ENCODE data around the gene LYSMD1. TPM values are rescaled to one million over a fixed set of nuclear protein-coding genes. Genes with fewer than 3 reads are reported as not detected.

LYSMD1 gene
- total and polyA plus RNA-seq, 2 of the 4 experiments (the other 2 are of a cell fraction): 5.9 to 10.4 TPM

GRCh38 chr1:151134396-151134795, 31.3 kb downstream of the LYSMD1 start:
- no peaks in the 10 kb centered on the region for H3K9me3 ChIP-seq (ENCODE audit: control insufficient read depth, insufficient read depth, low read length)
- H2AFZ ChIP-seq (replicated peaks; ENCODE audit: low read length, poor library complexity): no peak overlapping the region
- ChIA-PET CTCF (no interaction called here), POLR2A (ENCODE audit: unreplicated experiment) (no interaction called here)
- H2BK120ac ChIP-seq (ENCODE audit: low read depth, low read length): no peak overlapping the region
- no peak overlapping the region for H3K4me2 ChIP-seq (ENCODE audit: low read depth, low read length)
- H2AK5ac ChIP-seq (ENCODE audit: low read depth, low read length): no peak overlapping the region
- H3K4ac ChIP-seq (ENCODE audit: low read depth, low read length): no peak overlapping the region
- no peak overlapping the region for H3K27ac ChIP-seq (ENCODE audit: insufficient read depth, low read length)
- no peak overlapping the region for H4K8ac ChIP-seq (ENCODE audit: low read depth in 2 of 2, low read length in 2 of 2)
- H3K79me1 ChIP-seq (ENCODE audit: low read depth in 1 of 2, low read length in 2 of 2): no peaks in the 10 kb centered on the region
- H2BK20ac ChIP-seq (ENCODE audit: low read depth, low read length): no peak overlapping the region
- H2BK5ac ChIP-seq (ENCODE audit: low read depth, low read length, poor library complexity, severe bottlenecking): no peak overlapping the region
- no peaks in the 10 kb centered on the region for H4K20me1 ChIP-seq (ENCODE audit: insufficient read depth, low read length)
- DNase-seq (no peak), ATAC-seq (ENCODE audit: low read depth) (no peak)
- no TSS peak for BruUV-seq (replicated peaks)
- H3K23ac ChIP-seq (ENCODE audit: low read depth, low read length): no peak overlapping the region
- no peak overlapping the region for H3K18ac ChIP-seq (ENCODE audit: low read depth, low read length)
- H3K4me1 ChIP-seq (ENCODE audit: control insufficient read depth, insufficient read depth, low read length): no peaks in the 10 kb centered on the region
- no peak overlapping the region for H4K91ac ChIP-seq (ENCODE audit: insufficient read depth, low read depth, low read length)
- no peak overlapping the region for H4K5ac ChIP-seq (ENCODE audit: low read depth, low read length)
- no peaks in the 10 kb centered on the region for H3K9me1 ChIP-seq (ENCODE audit: insufficient read depth, low read length)
- H3K36me3 ChIP-seq (ENCODE audit: control insufficient read depth, insufficient read depth, low read length): peaks cover 9% of the 10 kb centered on the region; the same call in 1 of the 2 replicates
- no CpG with 5 or more reads among the region's 3 CpGs for WGBS, 2 experiments (ENCODE audit: extremely low coverage in 2 of 2, insufficient read length in 1 of 2)
- intact Hi-C loops (cut with micrococcal nuclease): no loop called here
- peak overlapping the region; percentile 38 for H2AK9ac ChIP-seq (replicated peaks; ENCODE audit: low read depth, low read length, poor library complexity)
- no peak overlapping the region for H3K14ac ChIP-seq (replicated peaks; ENCODE audit: low read depth, low read length)
- H2BK15ac ChIP-seq (ENCODE audit: low read depth, low read length): no peak overlapping the region
- H3K56ac ChIP-seq (ENCODE audit: extremely low read depth, insufficient read depth, low read length): no peak overlapping the region
- in situ Hi-C loops (cut with MboI; ENCODE audit: low sequenced_read_pairs): no loop called here
- no peak overlapping the region for H3K9ac ChIP-seq (ENCODE audit: low read depth, low read length)
- dilution Hi-C loops (cut with HindIII; ENCODE audit: low sequenced_read_pairs, unreplicated experiment): no loop called here
- H3K27me3 ChIP-seq (ENCODE audit: control insufficient read depth, insufficient read depth, low read length): peaks cover 9% of the 10 kb centered on the region
- H3K4me3 ChIP-seq (ENCODE audit: insufficient read depth, low read depth, low read length): no peak overlapping the region
- no peak for TF ChIP-seq CEBPB (IDR thresholded peaks at IDR 0.05; ENCODE audit: low read depth, low read length)
- no peak for TF ChIP-seq MAZ (IDR thresholded peaks at IDR 0.05; ENCODE audit: borderline replicate concordance, low read depth, low read length)
- no peak for TF ChIP-seq MAFK (IDR thresholded peaks at IDR 0.05; ENCODE audit: low read depth, low read length)
- TF ChIP-seq SMC3 (IDR thresholded peaks at IDR 0.05; ENCODE audit: low read depth, low read length): no peak
- no peak for TF ChIP-seq ELK1 (IDR thresholded peaks at IDR 0.05; ENCODE audit: borderline replicate concordance, low read depth, low read length)
- no peak for TF ChIP-seq POLR2A (IDR thresholded peaks at IDR 0.05; ENCODE audit: low read depth, low read length)
- TF ChIP-seq BHLHE40 (IDR thresholded peaks at IDR 0.05; ENCODE audit: low read depth, low read length): no peak
- no peak for TF ChIP-seq NFE2L2 (IDR thresholded peaks at IDR 0.05; ENCODE audit: low read depth, low read length)
- no peak for TF ChIP-seq MXI1 (IDR thresholded peaks at IDR 0.05; ENCODE audit: borderline replicate concordance, low read depth, low read length)

Data from IMR-90 (cell line).